ENCODE results near the gene SPATA9. TPM values are rescaled to one million over a fixed set of nuclear protein-coding genes. Genes with fewer than 3 reads are reported as not detected.
A peak's percentile ranks its signal among the peaks of the same experiment; 100 is the strongest.

Gene SPATA9
- total RNA-seq, 1 experiment from 2014 or later = not detected

DNA sequence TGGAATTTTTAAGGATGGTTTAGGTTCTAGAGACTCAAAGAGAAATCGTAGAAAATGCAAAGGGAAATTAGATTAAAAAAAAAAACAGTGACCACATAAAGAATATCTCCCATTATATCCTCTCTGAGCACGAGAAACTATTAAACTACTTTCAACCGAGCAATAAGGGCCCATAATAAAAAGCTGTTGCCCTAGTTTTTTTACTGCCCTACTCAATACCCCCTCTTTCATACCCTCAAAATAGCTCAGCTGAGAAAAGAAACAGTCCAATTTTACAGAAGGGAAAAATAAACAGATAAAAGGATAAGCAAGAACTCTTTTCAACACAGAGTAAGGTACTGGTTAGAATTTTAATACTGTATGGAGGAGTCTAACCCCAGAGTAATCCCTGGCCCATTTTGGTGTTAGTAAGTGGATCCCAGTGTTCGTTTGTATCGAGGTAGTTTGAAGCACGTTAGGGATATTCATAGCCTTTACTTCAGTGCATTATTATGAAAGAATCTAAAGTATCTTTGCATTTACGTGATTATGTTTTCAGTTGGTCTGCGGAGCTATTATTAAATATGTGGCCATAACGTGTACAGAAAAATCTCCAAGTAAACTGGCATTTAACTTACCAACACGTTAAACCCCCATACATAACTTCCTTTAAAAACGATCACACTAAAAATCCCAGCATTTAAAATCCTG lies 47.4 kb upstream of the SPATA9 start:
- Mint-ChIP-seq H3K27me3 (ENCODE audit: unreplicated experiment) (no peaks in the 10 kb centered on the region), H3K27ac (ENCODE audit: unreplicated experiment) (peak overlapping the region; percentile 79), H3K4me1 (ENCODE audit: low read depth, unreplicated experiment) (peaks cover 50% of the 10 kb centered on the region), H3K4me3 (ENCODE audit: low read depth, unreplicated experiment) (peak overlapping the region; percentile 95), H3K36me3 (ENCODE audit: insufficient read depth, unreplicated experiment) (peaks cover 24% of the 10 kb centered on the region), H3K9me3 (ENCODE audit: low read depth, unreplicated experiment) (no peaks in the 10 kb centered on the region)
- intact Hi-C loops (cut with micrococcal nuclease; ENCODE audit: unreplicated experiment) = loop anchor here (2.0 to 5.0 kb wide), 2 partner anchors 65 to 83 kb away; partner anchors contain the start of gene RFESD
- no peak for TF ChIP-seq CTCF (IDR thresholded peaks at IDR 0.05; ENCODE audit: unreplicated experiment)
- BruUV-seq (replicated peaks) = no TSS peak
- CTCF ChIA-PET = interaction anchor here (0.9 to 1.6 kb wide), 3 partner anchors 12 to 93 kb away, joined by 3 to 5 read pairs (median 3); no protein-coding TSS in a partner anchor
- no peak for DNase-seq

DNA sequence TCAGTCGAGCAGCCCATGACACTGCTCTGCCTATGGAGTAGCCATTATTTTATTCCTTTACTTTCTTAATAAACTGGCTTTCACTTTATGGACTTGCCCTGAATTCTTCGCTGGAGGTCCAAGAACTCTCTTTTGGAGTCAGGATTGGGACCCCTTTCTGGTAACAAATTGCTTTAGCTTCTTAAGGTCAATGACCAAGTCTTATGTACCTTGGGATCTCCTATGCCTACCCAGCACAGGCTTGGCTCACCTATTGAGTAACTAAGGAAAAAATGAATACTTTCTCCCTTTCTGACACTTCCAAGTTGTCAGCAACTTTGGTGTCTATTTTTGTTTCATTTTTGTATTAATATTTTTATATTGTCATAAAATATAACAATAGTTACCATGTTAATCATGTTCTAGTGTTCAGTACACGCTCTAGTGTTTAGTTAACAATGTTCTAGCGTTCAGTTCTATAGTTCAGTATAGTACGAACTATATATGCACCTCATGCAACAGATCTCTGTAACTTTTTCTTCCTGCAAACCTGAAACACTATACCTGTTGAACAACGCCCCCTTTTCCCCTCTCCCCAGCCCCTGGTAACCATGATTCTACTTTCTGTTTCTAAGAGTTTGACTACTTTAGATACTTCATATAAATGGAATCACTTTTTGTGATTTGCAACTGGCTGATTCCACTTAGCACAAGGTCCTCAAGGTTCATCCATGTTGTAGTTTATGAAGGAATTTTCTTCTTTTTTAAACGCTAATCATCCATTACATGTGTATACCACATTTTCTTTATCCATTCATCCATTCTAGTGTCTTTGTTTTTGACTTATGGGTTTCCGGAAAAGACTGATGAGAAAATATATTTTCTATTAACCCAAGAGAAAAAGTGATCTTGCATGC lies 46.6 kb upstream of the SPATA9 start:
- Mint-ChIP-seq H3K27ac (ENCODE audit: unreplicated experiment) (peak overlapping the region; percentile 79), H3K9me3 (ENCODE audit: low read depth, unreplicated experiment) (no peaks in the 10 kb centered on the region), H3K4me3 (ENCODE audit: low read depth, unreplicated experiment) (peak overlapping the region; percentile 95), H3K36me3 (ENCODE audit: insufficient read depth, unreplicated experiment) (peaks cover 20% of the 10 kb centered on the region), H3K4me1 (ENCODE audit: low read depth, unreplicated experiment) (peaks cover 42% of the 10 kb centered on the region), H3K27me3 (ENCODE audit: unreplicated experiment) (no peaks in the 10 kb centered on the region)
- CTCF ChIA-PET = interaction anchor here (1.6 kb wide), 1 partner anchor 11 kb away, joined by 5 read pairs; no protein-coding TSS in a partner anchor
- intact Hi-C loops (cut with micrococcal nuclease; ENCODE audit: unreplicated experiment) = loop anchor here (2.0 to 5.0 kb wide), 2 partner anchors 65 to 82 kb away; partner anchors contain the start of gene RFESD
- no TSS peak for BruUV-seq (replicated peaks)
- TF ChIP-seq CTCF (IDR thresholded peaks at IDR 0.05; ENCODE audit: unreplicated experiment) = no peak
- no peak for DNase-seq

DNA sequence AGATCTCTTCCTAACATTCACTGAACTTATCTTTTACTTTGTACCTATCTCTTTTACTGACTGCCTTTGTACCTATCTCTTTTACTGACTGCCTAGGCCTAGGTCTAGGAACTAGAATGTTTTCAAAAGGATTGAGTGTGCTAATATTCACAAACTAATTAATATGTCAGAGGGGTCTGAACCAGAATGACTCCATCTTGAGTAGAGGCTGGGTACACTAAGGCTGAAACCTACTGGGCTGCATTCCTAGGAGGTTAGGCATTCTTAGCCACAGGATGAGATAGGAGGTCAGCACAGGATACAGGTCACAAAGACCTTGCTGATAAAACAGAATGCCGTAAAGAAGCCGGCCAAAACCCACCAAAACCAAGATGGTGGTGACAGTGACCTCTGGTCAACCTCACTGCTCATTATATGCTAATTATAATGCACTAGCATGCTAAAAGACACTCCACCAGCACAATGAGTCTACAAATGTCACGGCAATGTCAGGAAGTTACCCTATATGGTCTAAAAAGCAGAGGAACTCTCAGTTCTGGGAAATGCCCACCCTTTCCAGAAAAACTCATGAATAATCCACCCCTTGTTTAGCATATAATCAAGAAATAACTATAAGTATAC lies 45.8 kb upstream of the SPATA9 start:
- intact Hi-C loops (cut with micrococcal nuclease; ENCODE audit: unreplicated experiment) = no loop called here
- no peaks in the 10 kb centered on the region for H3K9me3 Mint-ChIP-seq (ENCODE audit: low read depth, unreplicated experiment)
- DNase-seq = peak; percentile 28
- H3K27ac Mint-ChIP-seq (ENCODE audit: unreplicated experiment) = peak overlapping the region; percentile 3
- no peak overlapping the region for H3K4me3 Mint-ChIP-seq (ENCODE audit: low read depth, unreplicated experiment)
- BruUV-seq (replicated peaks) = no TSS peak
- peaks cover 43% of the 10 kb centered on the region for H3K4me1 Mint-ChIP-seq (ENCODE audit: low read depth, unreplicated experiment)
- H3K27me3 Mint-ChIP-seq (ENCODE audit: unreplicated experiment) = no peaks in the 10 kb centered on the region
- peaks cover 20% of the 10 kb centered on the region for H3K36me3 Mint-ChIP-seq (ENCODE audit: insufficient read depth, unreplicated experiment)
- CTCF ChIA-PET = interaction anchor here (1.2 kb wide), 1 partner anchor 53 kb away, joined by 3 read pairs; no protein-coding TSS in a partner anchor
- no peak for TF ChIP-seq CTCF (IDR thresholded peaks at IDR 0.05; ENCODE audit: unreplicated experiment)

GRCh38 chr5:95727764-95728191 lies 45.0 kb upstream of the SPATA9 start:
- Mint-ChIP-seq H3K36me3 (ENCODE audit: insufficient read depth, unreplicated experiment) (peaks cover 20% of the 10 kb centered on the region), H3K9me3 (ENCODE audit: low read depth, unreplicated experiment) (no peaks in the 10 kb centered on the region), H3K27ac (ENCODE audit: unreplicated experiment) (peak overlapping the region; percentile 3), H3K4me3 (ENCODE audit: low read depth, unreplicated experiment) (no peak overlapping the region), H3K27me3 (ENCODE audit: unreplicated experiment) (no peaks in the 10 kb centered on the region), H3K4me1 (ENCODE audit: low read depth, unreplicated experiment) (peaks cover 47% of the 10 kb centered on the region)
- no TSS peak for BruUV-seq (replicated peaks)
- no peak for DNase-seq
- CTCF ChIA-PET = interaction anchor here (0.6 to 1.2 kb wide), 3 partner anchors 22 to 96 kb away, joined by 3 read pairs; no protein-coding TSS in a partner anchor
- intact Hi-C loops (cut with micrococcal nuclease; ENCODE audit: unreplicated experiment) = no loop called here
- no peak for TF ChIP-seq CTCF (IDR thresholded peaks at IDR 0.05; ENCODE audit: unreplicated experiment)

All from Calu3 (cell line).